ENCODE results near the gene RELN.
"Not testable (repeated sequence)": the region's sequence is repeated elsewhere in the genome, so short reads cannot be mapped to it uniquely, and the experiment has no call there.

The RELN gene

GRCh38 chr7:103539875-103540274 is 449.6 kb downstream of the RELN start:
- DNase-seq: no peak

DNA sequence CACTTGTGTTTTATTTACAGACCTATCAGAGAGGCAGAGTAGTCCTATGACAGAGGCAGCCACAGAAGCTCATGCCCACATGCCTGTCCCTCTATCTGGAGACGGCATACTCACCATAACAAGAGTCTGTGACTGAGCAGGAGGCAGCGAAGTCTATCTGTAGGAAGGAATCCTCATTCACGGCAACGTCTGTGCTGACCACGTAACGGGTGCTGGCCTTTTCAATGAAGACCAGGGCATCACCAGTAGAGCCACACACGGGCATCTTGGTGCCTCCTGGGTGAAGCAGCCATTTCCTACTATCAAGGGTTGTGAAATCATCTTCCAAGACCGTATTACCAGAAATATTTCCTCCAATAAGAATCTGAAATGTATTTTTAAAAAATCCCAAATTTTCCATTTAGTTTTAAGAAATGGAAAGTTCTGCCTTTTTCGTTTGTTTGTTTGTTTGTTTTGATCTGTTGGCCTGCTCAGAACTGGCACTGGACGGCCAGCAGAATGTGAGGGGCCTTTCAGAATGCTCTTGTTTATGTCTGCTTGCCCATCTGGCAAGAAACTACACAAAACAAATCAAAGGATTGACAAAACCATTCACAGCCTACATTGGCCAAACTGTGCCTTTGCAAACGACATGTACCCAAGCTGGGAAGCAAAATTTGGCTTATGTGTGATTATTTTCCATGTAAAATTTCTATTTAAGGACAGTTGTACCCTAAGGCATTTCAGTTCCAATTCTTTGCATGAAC is 450.3 kb downstream of the RELN start:
- DNase-seq: no peak

- DNase-seq: no peak
Measured at GRCh38 chr7:103533761-103534160, 455.7 kb downstream of the RELN start.

DNA sequence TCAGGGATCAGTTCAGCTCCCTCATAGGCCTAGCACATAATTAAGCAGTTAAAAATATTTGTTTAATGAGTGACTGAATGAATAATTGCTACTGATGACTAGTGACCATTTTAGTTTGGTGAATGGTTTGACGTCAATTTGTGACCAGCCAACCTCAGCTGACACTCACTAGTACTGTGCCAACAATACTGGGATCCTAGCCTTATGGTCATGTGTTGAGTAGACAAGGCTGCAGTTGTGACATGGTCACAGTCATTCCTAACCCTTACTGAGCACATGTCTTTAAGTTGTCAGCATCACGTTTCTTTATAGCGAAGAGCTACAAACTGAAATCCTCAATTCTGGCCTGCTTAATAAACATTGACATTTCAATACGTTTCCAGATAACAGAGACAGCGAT is 456.5 kb downstream of the RELN start:
- DNase-seq: no peak

GRCh38 chr7:103528152-103528551 is 461.3 kb downstream of the RELN start:
- no peak for DNase-seq

DNA sequence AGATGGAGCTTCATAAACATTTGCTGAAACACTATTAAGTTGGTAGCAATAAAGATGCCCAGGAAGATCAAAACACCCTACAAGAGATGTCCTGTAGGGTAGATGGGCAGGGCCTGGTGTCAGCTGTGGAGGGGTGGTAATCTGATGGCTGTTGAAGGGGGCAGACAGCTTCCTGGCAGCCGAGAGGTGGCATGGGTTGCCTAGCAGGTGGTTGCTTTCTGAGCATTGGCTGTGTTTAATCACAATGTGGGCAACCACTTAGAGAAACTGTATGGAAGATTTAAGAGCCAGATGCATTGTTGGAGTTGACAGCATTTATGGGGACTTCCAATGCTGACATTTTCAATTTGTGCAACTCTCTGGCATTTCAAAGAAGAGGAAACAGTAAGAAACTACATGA is 463.5 kb downstream of the RELN start:
- no peak for DNase-seq

DNA sequence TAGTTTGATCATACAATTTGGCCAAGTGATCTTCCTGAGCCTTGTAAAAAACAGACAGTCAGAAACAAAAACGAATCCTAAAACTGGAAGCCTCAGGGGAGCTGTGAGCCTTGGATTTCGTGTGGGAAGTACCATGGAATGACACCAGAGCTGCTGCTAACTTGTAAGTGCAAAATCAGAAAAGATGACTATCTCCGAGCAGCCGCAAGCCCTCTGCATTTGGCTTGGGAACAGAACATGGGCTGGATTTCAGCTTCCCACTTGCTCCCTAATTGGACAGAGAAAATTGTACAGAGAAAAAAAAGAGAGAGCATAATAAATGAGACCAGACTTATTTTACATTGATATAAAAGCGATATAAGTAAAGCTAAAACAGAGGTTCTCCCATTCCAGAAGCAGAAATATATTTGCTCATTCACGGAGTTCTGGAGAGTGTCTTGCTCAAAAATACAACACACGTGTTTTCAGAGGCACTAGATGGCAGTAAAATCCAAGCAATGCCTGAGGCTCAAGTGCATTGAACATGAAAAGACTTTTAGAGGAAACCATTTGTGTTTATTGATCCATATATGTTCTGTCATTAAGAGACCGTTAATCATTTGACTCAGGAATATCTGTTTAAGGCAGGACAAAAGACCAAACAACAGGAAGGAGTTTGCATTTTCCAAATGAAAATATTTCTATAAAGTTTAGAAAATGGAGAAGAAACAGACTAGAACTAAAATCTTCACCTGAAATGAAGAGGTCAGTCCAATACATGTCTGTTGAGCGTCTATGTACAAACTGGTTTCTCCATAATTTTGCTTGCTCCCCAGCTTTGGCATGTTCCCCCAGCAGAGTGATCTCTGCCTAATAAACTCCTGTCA is 465.2 kb downstream of the RELN start:
- DNase-seq: no peak

GRCh38 chr7:103521937-103522336 is 467.5 kb downstream of the RELN start:
- no peak for DNase-seq

DNA sequence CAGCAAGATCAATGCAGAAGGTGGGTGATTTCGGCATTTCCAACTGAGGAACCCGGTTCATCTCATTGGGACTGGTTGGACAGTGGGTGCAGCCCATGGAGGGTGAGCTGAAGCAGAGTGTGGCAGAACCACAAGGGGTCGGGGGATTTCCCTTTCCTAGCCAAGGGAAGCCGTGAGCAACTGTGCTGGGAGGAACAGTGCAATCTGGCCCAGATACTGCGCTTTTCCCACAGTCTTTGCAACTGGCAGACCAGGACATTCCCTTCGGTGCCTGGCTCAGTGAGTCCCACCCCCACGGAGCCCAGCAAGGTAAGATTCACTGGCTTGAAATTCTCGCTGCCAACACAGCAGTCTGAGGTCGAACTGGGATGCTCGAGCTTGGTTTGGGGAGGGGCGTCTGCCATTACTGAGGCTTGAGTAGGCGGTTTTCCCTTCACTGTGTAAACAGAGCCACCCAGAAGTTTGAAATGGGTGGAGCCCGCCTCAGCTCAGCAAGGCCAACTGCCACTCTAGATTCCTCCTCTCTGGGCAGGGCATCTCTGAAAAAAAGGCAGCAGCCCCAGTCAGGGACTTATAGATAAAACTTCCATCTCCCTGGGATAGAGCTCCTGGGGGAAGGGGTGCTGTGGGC is 484.8 kb downstream of the RELN start:
- no peak for DNase-seq

DNA sequence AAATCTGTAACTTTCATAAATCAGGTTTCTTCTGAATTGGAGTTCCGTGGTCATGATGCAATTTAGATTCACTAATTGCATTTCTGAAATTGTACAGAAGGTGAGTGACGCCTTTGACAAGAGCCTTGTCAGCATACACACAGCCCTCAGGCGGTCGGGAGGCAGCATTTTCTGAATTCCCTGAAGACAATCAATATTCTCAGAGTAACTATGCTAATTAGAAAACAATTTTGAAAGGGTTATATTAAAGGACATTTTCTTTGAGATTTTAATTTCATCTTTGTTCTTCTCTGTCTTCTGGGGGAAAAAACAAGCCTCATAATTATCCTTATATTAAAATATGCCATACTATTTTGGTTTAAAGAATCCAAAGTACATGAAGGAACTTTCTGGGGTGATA is 488.3 kb downstream of the RELN start:
- DNase-seq: no peak

- DNase-seq: no peak
Measured at GRCh38 chr7:103499976-103500375, 489.5 kb downstream of the RELN start.

DNA sequence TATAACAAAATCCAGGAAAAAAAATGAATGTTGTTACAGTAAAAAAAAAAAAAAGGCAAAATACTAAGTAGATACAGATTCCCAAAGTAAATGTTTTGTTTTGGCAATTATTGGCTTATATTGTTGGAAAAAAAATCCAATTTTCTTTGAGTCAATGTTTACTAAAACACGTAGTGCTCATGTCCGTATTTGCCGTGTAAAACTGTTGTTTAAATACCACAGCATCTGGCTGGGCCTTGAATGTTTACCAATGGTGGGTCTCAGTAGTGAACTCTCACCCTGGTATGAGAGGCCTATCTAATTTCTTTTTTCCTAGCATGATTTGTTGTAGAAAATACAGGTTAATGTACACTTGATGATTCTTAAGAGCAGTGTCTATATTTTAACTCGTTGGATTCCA is 502.0 kb downstream of the RELN start:
- DNase-seq: no peak

DNA sequence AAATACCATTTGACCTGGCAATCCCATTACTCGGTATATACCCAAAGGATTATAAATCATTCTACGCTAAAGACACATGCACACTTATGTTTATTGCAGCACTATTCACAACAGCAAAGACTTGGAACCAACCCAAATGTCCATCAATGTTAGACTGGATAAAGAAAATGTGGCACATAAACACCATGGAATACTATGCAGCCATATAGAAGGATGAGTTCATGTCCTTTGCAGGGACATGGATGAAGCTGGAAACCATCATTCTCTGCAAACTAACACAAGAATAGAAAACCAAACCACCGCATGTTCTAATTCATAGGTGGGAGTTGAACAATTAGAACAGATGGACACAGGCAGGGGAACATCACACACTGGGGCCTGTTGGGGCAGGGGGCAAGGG is 502.6 kb downstream of the RELN start:
- not testable (repeated sequence) for DNase-seq

- DNase-seq: no peak
Measured at GRCh38 chr7:103480771-103481170, 508.7 kb downstream of the RELN start.

DNA sequence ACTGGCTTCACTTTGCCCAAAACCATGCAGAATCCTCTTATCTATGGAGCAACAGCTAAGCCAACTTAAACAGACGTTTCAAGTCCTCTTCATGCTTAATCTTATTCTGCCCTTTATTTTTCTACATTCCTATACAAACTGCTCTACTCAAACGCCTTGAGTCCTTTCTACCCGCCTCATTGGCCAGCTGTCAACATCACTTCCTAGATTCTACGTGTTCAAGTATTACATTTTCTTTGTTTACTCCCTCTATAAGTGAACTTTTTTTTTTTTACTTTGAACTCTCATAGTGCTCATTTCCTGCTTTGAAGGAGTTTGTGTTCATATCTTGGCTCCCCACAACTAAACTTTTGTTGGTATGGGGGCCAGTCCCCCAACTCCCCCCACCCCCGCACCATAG is 514.5 kb downstream of the RELN start:
- no peak for DNase-seq

DNA sequence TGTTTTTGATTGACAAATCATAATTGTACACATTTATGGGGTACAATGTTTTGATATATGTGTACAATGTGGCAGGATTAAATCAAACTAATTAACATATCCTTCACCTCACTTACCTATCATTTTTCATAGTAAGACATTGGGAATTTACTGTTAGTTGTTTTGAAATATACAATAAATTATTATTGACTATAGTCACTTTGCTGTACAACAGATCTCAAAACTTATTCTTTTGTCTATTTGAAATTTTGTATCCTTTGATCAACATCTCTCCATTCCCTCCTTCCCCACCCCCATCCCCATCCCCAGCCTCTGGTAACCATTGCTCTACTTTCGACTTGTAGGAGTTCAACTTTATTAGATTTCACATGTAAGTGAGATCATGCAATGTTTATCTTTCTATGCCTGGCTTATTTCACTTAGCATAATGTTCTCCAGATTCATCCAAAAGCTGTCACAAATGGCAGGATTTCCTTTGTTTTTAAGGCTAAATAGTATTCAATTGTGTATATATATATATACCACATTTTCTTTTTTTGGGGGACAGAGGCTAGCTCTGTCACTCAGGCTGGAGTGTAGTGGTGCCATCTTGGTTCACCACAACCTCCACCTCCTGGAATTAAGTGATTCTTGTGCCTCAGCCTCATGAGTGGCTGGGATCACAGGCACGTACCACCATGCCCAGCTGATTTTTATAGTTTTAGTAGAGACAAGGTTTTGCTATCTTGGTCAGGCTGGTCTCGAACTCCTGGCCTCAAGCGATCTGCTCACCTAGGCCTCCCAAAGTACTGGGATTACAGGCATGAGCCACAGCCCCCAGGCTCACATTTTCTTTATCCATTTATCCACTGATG is 520.1 kb downstream of the RELN start:
- no peak for DNase-seq

DNA sequence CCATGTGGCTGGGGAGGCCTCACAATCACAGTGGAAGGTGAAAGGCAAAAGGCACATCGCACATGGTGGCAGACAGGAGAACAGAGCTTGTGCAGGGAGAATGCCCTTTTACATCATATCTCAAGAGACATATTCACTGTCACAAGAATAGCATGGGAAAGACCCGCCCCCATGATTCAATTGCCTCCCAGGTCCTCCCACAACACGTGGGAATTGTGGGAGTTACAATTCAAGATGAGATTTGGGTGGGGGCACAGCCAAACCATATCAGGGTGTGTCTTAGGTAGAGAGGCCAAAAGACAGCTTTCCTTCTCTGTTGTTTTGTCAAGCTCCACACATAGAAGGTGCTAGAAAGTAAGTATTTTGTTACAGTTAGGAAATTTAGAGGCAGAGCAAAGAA is 522.6 kb downstream of the RELN start:
- no peak for DNase-seq

DNA sequence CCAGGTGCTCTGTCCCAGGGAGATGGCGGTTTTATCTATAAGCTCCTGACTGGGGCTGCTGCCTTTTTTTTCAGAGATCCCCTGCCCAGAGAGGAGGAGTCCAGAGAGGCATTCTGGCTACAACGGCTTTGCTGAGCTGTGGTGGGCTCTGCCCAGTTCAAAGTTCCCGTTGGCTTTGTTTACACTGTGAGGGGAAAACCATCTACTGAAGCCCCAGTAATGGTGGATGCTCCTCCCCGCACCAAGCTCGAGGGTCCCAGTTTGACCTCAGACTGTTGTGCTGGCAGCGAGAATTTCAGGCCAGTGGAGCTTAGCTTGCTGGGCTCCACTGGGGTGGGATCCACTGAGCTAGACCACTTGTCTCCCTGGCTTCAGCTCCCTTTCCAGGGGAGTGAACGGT is 527.1 kb downstream of the RELN start:
- no peak for DNase-seq

DNA sequence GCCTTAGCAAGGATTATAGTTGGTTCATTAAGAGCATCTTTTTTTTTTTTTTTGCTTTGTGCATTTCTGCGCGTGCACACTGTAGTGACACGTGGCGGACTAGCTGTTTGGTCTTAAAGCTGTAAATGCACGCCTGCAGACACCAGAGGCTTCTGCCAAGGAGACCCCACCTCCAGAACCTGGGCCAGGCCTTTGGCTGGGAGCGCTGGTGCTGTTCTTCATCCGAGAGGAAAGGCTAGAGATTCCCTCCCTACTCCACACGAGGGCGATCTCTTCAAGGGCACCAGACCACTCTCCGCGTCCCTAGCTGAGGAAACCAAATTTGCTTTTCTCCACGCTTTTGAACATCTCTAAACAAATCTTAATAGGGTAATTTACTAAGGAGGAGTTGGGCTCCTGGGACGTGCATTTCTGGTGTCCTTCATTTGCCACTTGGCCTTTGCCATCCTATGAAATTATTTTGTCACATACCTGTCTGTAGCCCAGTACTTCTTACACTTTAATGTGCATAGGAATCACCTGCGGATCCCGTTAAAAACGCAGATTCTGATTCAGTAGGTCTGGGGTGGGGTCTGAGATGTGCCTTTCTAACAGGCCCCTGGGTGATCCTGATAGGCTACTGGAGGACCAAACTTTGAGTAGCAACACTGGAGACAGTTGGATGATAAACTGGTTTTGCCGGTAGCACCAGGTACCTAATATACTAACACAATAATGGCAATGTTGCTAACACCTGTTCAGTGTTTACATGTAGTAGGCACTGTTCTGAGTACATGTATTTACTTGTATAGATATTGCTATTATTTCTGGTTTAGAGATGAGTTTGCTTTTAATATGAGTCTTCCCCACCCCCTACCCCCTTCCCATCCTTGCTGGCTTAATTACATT is 542.1 kb downstream of the RELN start:
- peak; percentile 62 for DNase-seq

DNA sequence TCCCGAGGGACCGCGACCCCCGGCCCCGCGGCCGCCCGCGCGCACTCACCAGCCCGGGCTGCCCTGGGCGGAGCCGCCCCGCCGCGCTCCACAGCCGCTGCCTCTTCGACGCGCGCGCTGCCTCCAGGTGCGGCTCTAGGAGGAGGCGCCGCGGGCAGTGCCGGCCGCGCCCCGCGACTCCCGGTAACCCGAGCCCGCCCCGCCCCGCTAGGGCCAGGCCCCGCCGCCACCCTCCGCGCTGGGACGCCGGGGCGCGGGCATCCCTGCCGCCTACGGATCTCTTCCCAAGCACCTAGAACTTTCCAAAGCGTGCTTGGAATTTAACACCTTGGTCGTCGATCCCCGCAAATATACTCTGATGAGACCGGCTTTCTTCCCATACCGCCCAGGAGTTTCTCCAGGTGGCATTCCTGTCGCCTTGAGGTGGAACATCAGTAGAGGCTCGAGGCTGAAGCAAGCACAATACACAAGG is 543.4 kb downstream of the RELN start, which contains the start of gene SLC26A5:
Gene SLC26A5, minus strand, starts transcription at position 159 of the 472 bp plus-strand sequence. CDS start 24,693 bp downstream, outside the sequence.
- no peak for DNase-seq

DNA sequence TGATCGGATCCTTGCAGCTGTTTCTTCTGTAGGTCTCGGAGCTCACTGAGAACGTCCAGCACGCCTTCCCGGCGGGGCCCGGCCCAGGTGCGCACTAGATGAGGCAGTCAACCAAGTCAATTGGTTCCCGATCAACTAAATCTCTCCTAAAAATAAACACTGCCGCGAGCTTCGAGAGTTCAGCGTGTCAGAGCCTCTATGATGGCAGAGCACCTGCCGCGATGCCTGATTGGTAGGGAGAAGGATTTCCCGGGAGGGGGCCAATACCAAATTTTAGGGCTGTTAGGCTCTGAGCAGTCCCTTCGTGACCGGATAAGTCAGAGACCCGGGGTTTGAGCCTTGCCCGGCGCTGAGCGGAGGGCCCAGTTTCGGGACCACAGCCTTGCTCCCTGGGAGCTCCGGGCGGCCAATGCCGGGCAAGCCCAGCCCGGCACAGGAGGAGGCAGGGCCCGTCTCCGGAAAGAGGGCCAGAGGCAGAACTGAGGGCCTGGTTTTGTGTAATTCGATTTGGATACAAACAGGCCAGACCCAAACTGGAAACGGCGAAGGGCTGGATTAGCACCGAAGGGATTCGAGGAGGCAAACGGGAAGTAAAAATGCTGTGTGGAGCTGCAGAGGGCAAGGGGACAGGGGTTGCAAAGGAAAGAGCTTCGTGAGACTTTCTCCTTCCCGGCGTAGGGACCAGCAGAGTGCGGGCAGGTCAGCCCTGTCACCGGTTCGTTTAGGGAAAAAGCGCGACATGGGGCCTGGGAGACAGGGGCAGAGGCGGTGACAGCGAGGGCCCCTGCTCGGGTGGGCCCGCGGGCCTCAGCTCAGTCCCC is 544.0 kb downstream of the RELN start:
- peak; percentile 61 for DNase-seq

Data from activated CD8-positive, alpha-beta memory T cell treated with anti-CD3 and anti-CD28 coated beads for 24 hours (primary cell).